GM21528 (cell line): ENCODE data around the gene NDUFAF8.

Experiments used
- ATAC-seq: cut with Tn5 transposase; IDR thresholded peaks from one replicate; pipeline ENCODE4 v1.9.1; 2021; ENCODE audit warnings: mild to moderate bottlenecking, moderate library complexity; ENCODE audit not compliant: unreplicated experiment, low FRiP score

Gene NDUFAF8

GRCh38 chr17:81237591-81238489, 1.3 kb upstream of the NDUFAF8 start:
- ATAC-seq, result peak; percentile 1

- ATAC-seq, result peak; percentile 5
These were observed 666 bp upstream of the NDUFAF8 start for GRCh38 chr17:81238490-81238814.

DNA sequence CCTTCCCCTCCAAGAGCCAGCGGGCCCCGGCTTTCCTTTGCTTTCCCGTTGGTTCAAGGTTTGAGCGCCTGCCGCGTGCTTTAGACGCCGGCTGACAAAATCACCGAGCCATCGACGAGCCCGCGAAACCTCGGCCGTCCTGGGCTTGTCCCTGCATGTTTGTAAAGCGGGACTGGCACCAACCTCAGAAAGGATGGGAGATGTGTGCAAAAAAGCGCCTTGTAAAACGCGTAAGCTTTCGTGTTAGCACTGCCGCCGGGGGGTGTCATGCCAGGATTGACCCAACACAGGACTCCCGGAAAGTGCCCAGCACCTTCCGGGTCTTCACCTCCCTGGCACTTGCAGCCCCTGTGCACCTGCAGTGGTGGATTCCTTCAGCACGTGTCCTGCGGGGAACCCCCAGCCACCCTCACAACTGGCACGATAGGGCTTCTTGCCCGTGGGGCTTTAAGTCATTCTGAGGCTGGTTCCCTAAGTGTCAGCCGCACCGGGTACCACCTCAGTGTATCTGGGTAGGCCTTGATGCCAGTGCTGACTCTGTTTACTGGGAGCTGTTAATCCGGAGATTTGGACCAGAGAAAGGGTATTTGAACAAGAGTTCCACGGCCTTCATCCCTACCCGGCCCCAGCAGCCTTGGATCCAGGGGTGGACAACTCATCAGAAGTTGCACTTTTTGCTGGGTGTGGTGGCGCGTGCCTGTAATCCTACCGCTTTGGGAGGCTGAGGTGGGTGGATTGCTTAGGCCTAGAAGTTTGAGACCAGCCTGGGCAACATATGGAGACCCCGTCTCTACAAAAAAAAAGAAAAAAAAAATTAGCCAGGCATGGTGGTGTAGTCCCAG, 817 bp downstream of the NDUFAF8 start:
- ATAC-seq, result no peak

GRCh38 chr17:81240761-81241160, 1.6 kb downstream of the NDUFAF8 start:
- no peak for ATAC-seq

- ATAC-seq, result no peak
These were observed 2.1 kb downstream of the NDUFAF8 start for GRCh38 chr17:81241203-81241602.

DNA sequence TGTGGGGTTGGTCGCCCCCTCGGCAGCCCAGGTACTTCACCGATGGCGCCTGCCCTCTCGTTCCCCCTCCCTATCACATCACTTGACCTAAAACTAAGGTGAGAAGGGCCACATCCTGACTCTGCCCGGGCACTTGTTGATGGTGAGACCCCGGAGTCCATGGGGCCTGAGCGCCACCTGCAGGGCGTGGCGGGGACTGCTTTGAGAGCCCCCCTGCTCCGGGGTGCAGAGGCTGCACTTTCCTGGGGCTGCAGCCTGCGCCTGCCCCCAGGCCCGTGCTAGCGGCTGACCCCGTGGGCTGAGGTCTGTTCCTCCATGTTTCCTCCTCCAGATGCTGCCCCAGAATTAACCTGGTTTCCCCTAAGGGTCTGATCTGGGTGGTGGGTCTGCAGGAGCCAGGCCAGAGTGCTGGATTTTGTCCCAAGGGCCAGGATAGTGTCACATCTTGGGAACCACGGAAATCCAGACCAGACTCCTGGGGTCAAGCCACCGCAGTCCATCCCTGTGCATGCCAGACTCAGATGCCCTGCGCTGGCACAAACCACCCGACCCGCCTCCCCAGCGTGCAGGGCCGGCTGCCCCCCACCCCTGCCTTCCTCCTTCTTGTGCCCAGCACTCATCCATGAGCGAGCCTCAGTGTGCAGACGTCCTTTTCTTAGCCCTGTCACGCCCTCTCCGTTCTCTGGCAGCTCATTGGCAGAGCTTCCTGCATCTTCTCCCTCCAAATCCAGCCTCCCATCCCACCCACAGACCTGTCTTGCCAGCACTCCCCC, 2.7 kb downstream of the NDUFAF8 start:
- ATAC-seq, result no peak

GRCh38 chr17:81242421-81243332, 3.6 kb downstream of the NDUFAF8 start:
- ATAC-seq, result no peak

GRCh38 chr17:81243333-81243664, 4.2 kb downstream of the NDUFAF8 start:
- ATAC-seq, result no peak

DNA sequence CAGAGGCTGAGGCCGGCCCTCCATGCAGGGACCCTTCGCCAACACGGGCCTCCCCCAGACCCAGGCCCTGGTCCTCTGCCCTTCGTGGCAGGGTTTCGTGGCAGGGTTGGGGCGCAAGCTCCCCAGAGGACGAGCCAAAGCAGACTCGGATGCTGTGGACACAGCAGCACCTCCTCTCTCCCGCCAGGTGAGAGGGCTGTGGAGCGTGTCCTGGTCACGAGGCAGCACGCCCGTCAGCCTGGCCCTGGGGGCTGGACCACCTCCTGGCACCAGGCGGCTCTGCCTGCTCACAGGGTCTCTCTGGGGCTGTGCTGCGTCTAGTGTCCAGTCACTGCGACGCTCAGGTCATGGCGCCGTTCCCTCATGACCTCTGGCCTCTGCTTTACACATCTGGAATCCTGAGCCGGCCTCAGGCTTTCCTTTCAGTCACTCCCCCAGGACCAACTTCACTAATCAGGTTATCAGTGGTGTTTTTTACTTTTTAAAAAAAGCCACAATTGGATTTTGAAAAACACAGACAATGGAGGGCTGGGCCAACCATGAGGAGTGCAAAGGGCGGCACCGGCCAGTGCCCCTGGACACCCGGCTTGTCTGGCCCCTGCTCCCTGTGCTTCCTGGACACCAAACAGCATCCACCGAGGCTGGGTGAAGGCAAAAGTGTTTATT, 5.4 kb downstream of the NDUFAF8 start:
- no peak for ATAC-seq

GRCh38 chr17:81245024-81245664, 6.0 kb downstream of the NDUFAF8 start:
- no peak for ATAC-seq

GRCh38 chr17:81245665-81246342, 6.7 kb downstream of the NDUFAF8 start:
- ATAC-seq, result no peak

DNA sequence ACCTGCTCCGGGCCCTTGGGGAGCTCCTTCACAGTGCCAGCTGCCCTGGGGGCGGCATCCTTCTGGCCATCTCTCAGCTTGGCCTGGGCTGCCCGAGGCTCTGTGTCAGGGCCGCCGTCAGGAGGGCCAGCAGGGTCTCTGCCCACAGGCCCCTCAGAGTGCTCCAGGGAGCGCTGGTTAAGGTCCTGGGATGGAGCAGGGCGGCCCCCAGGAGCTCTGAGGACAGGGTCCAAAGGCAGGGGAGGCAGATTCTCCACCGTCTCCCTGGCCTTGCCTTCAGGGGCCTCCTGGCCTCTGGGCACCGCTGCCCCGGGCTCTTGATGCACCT, 7.2 kb downstream of the NDUFAF8 start:
- no peak for ATAC-seq

DNA sequence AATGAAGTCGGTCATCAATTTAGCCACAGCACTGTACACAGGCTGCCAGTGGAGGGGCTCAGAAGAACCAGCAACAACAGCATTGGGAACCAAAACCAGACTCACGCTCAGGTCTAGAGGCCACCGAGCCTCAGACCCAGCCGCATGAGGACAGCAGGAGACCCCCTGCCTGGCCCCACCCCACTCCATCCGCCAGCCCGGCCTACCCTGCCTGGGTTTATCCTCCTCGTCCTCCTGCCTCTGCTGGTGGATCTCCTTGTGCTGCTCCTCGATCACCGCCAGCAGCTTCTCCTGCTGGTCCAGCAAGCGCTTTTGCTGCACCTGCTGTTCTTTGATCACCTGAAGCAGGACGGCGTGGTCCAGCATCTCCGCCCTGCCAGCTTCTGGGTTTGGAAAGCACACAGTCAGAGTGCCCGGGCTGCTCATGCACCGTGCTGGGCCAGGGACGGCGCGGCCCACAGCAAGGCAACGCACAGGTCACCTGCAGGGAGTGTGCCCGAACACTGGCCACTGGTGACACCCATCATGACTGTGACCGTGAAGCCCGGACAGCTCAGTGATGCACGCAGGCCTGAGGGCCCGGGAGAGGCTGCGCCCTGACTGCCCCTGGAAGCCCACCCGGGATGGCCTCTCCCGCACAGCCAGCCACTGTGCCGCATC, 7.7 kb downstream of the NDUFAF8 start:
- ATAC-seq, result no peak

DNA sequence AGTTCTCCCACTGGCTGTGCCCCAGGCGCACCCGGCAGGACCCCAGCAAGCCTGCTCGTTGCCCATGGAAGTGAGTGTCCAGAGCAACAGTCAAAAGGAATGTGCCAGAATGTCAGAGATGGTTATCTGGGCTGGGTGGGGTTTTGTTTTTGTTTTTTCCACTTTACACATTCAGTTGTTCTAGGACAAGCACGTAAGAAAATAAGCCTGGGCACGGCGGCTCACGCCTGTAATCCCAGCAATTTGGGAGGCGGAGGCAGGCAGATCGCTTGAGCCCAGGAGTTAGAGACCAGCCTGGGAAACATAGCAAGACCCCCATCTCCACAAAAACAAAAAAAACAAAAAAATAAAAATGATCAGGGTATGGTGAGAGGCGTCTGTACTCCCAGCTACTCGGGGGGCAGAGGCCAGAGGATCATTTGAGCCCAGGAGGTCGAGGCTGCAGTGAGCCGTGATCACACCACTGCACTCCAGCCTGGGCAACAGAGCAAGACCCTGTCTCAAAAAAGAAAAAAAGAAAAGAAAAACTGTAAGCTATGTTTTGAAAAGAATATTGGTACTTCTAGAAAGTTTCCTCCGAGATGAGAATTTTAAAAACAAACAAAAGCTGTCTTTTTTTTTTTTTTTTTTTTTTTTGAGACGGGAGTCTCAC, 8.3 kb downstream of the NDUFAF8 start:
- no peak for ATAC-seq

- ATAC-seq, result no peak
These were observed 9.5 kb downstream of the NDUFAF8 start for GRCh38 chr17:81248649-81249048.

- no peak for ATAC-seq
These were observed 10.3 kb downstream of the NDUFAF8 start for GRCh38 chr17:81249223-81250040.
